Anterior cingulate cortex (tissue), 58 donors: ENCODE results near the gene MAPK8IP1.

ENCODE experiments used
- DNase-seq, 58 donors: peaks; one replicate each; lab custom pipeline; 2025; lab: John Stamatoyannopoulos, UW

Gene MAPK8IP1

GRCh38 chr11:45933846-45934579 lies 48.6 kb downstream of the MAPK8IP1 start:
- DNase-seq: no peak

DNA sequence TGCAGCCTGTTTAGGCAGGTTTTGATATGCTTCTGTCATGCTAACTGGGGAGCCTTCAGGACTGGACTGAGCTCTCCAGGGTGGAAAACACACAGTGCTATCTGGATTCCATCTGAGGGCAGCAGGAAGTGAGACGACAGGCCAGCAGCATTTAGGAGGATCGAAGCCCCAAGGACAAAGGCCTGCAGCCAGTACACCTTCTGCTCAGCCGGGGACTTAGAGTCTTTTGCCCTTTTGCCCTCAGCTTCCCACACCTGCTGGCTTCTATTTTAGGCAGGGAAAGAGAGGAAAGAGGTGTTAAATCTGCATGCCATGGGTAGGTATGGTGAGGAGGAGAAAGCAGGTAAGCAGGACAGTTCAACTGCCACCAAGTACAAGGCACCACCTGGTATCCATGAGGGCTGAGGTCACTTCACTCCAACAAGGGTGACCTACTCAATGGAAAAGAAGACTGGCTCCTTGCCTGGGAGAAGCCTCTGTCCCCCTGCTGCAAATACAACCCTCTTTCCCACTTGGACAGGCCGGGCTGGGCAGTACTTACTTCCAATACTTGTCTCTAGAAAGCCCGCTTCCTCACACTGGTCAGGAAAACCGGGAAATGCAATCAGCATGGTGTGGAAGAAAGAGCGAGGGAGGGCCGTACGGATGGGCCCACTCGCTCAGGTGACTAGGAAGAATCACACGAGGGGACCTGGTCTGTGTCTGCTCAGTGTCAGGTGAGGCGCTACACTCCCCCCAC lies 49.3 kb downstream of the MAPK8IP1 start:
- DNase-seq: no peak

GRCh38 chr11:45935349-45936064 lies 50.1 kb downstream of the MAPK8IP1 start:
- DNase-seq: no peak

GRCh38 chr11:45936511-45937054 lies 51.1 kb downstream of the MAPK8IP1 start:
- DNase-seq: no peak

DNA sequence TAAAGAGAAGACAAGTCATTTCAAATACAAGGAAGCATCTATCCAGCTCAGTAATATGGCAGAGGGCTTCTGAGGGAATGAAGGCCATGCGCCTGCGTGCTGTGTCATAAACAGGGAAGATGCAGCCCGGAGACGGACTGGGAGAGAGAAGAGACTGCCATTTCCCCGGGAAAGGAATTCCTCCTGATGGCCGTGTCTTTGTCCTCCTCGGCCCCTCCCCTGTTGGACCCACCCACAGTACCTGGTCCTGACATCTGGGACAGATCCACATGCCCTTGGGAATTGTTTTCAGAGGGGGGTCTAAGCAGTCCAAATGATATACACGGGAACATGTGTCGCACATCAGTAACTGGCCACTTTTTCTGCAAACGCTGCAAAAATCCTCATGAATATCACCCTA lies 52.5 kb downstream of the MAPK8IP1 start:
- no peak for DNase-seq

GRCh38 chr11:45939836-45940235 lies 54.4 kb downstream of the MAPK8IP1 start:
- no peak for DNase-seq

DNA sequence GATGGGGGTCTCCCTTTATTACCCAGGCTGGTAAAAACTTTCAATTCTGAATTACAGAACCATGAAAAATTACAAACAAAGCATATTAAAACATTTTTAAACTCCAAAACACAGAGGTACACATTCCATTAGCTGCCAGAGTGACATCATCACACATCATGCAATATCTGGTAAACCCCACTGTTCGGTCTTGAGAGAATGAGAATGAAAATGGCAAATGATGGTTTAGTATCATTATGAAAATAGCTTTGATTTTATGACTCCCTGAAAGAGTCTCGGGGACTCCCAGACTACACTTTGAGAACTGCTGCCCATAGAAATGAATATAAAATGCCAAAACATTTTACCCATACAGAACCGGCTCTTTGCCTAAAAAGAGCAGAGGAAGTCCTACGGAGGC lies 55.8 kb downstream of the MAPK8IP1 start:
- no peak for DNase-seq

GRCh38 chr11:45942381-45942780 lies 56.9 kb downstream of the MAPK8IP1 start:
- no peak for DNase-seq

DNA sequence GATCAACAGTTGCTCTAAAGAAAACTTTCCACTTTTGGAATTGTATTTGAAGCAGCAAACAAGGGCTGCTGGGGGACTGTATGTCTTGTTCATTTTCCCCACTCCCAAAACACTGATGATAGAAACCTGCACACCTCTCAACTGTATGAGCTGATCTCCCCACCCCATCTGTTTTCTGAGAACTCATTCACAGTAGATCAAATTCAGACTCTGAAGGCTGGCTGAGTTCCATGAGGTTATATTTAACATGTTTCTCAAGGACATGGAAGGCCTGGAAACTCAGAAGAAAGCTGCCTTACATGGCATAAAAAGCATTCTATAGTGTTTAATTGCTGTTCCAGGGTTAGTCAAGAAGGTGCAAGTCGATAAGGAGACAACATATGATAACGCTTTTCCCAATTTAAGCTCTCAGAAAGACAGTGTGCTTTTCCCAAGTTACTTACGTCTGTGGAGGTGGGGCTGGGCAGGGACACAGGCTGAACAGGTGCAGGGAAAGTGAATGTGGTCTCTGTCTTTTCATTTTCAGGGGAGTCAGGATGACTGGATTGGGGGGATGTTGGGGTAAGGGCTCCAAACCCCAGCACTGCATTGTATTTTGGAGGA lies 60.0 kb downstream of the MAPK8IP1 start:
- no peak for DNase-seq

DNA sequence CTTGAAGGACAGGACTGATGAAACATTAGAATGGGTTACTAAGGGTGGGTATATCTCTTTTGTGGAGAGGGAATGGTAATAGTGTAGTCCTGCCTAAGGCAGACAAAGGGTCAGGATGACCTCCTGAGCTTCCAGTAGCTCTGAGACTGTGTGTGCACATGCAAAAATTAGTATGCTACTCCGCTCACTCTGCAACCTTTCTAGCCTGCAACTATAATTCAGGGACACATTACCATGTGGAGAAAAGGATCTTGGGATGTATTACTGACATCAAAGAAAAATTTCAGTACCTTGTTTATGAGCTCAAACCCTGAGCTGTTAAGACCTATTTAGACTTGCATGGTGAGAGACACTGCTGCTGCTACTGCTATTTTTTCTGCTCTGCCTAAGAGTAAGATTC lies 62.4 kb downstream of the MAPK8IP1 start:
- no peak for DNase-seq

GRCh38 chr11:45948356-45948755 lies 62.9 kb downstream of the MAPK8IP1 start:
- DNase-seq: peak in 26 of 58 donors; percentile 8 to 74 (median 44)

- DNase-seq: peak in 4 of 58 donors; percentile 9 to 53 (median 16)
Observed at GRCh38 chr11:45949992-45950407, 64.5 kb downstream of the MAPK8IP1 start.
